ENCODE results near the gene PAPPA2.
"Not testable (repeated sequence)": the region's sequence is repeated elsewhere in the genome, so short reads cannot be mapped to it uniquely, and the experiment has no call there.

The PAPPA2 gene

GRCh38 chr1:176693697-176694329, 230.8 kb downstream of the PAPPA2 start:
- DNase-seq (ENCODE audit: low spot score), result no peak

GRCh38 chr1:176694713-176695112, 231.7 kb downstream of the PAPPA2 start:
- DNase-seq (ENCODE audit: low spot score), result no peak

GRCh38 chr1:176696109-176696508, 233.1 kb downstream of the PAPPA2 start:
- no peak for DNase-seq (ENCODE audit: low spot score)

- DNase-seq (ENCODE audit: low spot score), result no peak
Observed at GRCh38 chr1:176696689-176697088, 233.7 kb downstream of the PAPPA2 start.

GRCh38 chr1:176699821-176700220, 236.8 kb downstream of the PAPPA2 start:
- no peak for DNase-seq (ENCODE audit: low spot score)

GRCh38 chr1:176701151-176701866, 238.3 kb downstream of the PAPPA2 start:
- DNase-seq (ENCODE audit: low spot score), result no peak

GRCh38 chr1:176702901-176703300, 239.9 kb downstream of the PAPPA2 start:
- DNase-seq (ENCODE audit: low spot score), result no peak

- no peak for DNase-seq (ENCODE audit: low spot score)
Observed at GRCh38 chr1:176705585-176705984, 242.6 kb downstream of the PAPPA2 start.

GRCh38 chr1:176717066-176717750, 254.2 kb downstream of the PAPPA2 start:
- DNase-seq (ENCODE audit: low spot score), result no peak

- no peak for DNase-seq (ENCODE audit: low spot score)
Observed at GRCh38 chr1:176719447-176719846, 256.5 kb downstream of the PAPPA2 start.

- DNase-seq (ENCODE audit: low spot score), result no peak
Observed at GRCh38 chr1:176720838-176721237, 257.9 kb downstream of the PAPPA2 start.

GRCh38 chr1:176733661-176734060, 270.7 kb downstream of the PAPPA2 start:
- no peak for DNase-seq (ENCODE audit: low spot score)

- DNase-seq (ENCODE audit: low spot score), result no peak
Observed at GRCh38 chr1:176735201-176735600, 272.2 kb downstream of the PAPPA2 start.

GRCh38 chr1:176736015-176736414, 273.0 kb downstream of the PAPPA2 start:
- DNase-seq (ENCODE audit: low spot score), result no peak

GRCh38 chr1:176741181-176741580, 278.2 kb downstream of the PAPPA2 start:
- no peak for DNase-seq (ENCODE audit: low spot score)

GRCh38 chr1:176742322-176742721, 279.3 kb downstream of the PAPPA2 start:
- no peak for DNase-seq (ENCODE audit: low spot score)

GRCh38 chr1:176744142-176744541, 281.2 kb downstream of the PAPPA2 start:
- no peak for DNase-seq (ENCODE audit: low spot score)

GRCh38 chr1:176745945-176746344, 283.0 kb downstream of the PAPPA2 start:
- no peak for DNase-seq (ENCODE audit: low spot score)

GRCh38 chr1:176752505-176752904, 289.5 kb downstream of the PAPPA2 start:
- no peak for DNase-seq (ENCODE audit: low spot score)

GRCh38 chr1:176754676-176755075, 291.7 kb downstream of the PAPPA2 start:
- DNase-seq (ENCODE audit: low spot score), result no peak

GRCh38 chr1:176756817-176757216, 293.8 kb downstream of the PAPPA2 start:
- not testable (repeated sequence) for DNase-seq (ENCODE audit: low spot score)

GRCh38 chr1:176765608-176766007, 302.6 kb downstream of the PAPPA2 start:
- DNase-seq (ENCODE audit: low spot score), result no peak

- no peak for DNase-seq (ENCODE audit: low spot score)
Observed at GRCh38 chr1:176766779-176767178, 303.8 kb downstream of the PAPPA2 start.
